HTR-8/SVneo (cell line): ENCODE results near the gene TPCN2.

Source experiments
- DNase-seq: peaks from one replicate; pipeline ENCODE4 v3.0.0; 2011; ENCODE audit warnings: low spot score, mixed read lengths; ENCODE audit not compliant: insufficient read length
- FAIRE-seq: peaks from 2 replicates; lab custom pipeline; 2011; peaks lifted over from hg19 to GRCh38; lab: Jason Lieb, UNC

TPCN2 gene

DNA sequence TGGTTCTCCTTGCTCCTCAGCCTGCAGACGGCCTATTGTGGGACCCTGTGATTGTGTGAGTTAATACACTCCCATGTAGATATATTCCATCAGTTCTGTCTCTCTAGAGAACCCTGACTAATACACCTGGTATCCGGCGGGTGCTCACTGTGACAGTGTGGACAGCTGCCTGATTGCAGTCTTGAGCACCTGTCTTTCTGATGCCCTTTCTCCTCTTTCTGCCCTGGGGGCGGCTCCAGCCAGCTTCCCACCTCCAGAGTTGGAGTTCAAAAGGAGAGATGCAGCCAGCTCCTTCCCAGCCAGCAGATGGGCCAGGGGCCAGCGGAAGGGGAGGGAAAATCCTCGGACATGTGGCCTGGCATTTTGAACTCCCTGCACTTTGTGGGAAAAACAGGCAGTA lies 122.0 kb downstream of the TPCN2 start:
- DNase-seq (no peak), FAIRE-seq (no peak)

DNA sequence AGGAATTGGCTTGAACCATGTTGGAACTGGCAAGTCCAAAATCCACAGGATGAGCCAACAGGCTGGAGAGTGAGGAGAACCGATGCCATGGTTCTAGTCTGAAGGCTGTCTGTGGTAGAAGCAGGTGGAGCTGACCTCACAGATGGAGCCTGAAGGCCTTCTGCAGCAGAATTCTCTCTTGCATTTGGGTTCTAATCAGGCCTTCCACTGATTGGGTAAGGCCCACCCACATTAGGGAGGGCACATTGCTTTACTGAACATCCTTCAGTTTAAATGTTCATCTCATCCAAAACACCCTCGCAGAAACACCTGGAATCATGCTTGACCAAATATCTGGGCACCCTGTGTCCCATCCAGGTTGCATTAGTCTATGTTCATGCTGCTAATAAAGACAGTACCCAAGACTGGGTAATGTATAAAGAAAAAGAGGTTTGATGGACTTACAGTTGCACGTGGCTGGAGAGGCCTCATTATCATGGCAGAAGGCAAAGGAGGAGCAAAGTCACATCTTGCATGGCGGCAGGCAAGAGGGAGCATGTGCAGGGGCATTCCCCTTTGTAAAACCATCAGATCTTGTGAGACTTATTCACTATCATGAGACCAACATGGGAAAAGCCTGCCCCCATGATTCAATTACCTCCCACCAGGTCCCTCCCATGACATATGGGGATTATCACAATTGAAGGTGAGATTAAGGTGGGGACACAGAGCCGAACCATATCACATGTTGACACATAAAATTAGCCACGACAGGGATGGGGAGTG lies 122.9 kb downstream of the TPCN2 start:
- peak; percentile 13 for FAIRE-seq

DNA sequence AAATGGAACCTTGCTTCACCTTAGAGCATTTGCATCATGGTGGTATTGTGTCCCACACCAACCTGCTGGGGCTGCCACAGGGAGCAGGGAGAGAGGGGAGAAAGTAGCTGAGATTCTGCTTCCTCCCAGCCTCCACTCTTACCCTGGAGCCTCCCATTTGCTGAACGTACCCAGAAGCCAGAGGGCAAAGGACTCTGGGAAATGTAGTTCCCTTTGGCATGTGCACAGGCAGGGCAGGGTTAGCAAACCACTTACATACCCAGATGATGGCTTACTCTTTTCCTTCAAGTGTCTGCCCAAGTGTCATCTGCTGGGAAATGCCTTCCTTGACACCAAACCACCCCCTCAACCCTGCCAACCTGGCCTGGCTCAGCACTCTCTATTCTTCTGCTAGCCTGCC lies 123.9 kb downstream of the TPCN2 start:
- FAIRE-seq = peak; percentile 38
- DNase-seq = no peak

More for the DNA sequence above, 122.9 kb downstream of the TPCN2 start:
- no peak for DNase-seq

DNA sequence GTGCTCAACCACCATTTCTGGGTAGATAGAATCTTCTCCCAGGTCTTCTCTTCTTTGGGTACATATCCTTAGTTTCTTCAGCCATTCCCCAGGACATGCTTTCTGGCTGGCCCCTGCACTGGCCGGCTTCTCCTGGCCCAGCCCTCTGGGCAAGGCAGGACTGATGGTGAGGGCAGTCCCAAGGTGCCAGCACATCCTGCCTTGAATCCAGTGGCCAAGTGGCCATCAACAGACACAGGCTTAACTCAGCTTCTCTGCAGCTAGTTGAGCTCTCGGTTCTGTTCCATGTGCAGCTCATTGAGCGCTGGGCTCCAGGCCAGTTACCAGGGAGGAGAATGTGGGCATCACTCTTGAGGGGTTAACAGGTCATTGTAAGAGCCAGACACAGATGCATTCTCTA lies 124.6 kb downstream of the TPCN2 start:
- no peak for FAIRE-seq
- no peak for DNase-seq

DNA sequence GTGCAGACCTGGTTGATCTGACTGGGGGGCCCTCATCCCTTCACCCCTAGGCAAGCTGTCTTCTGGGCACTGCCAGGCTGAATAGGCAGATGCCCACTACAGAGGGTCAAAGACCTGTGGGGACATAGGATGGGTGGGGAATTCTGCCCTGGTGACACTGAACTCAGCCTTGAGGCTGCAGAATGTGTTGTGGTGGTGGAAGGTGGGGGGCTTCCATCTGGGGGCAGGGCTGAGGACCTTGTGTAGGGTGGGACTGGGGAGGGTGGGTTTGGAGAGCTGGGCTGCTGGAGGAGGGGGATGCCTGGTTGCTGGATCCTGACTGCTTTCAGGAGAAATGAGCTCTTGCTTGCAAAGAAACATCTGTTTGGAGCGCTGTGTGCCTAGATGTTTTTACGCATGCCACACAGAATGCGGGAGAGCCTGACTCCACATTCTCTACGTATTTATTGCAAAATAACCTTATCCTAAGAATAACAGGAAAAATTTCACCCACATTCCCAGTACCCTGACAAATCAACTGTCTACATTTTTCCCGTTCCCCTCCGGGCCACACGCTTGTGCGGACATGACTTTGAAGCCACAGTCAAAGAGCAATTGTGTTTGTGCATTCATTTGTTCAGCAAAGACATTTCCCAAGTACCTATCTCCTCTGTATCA lies 125.3 kb downstream of the TPCN2 start:
- no peak for FAIRE-seq
- no peak for DNase-seq

DNA sequence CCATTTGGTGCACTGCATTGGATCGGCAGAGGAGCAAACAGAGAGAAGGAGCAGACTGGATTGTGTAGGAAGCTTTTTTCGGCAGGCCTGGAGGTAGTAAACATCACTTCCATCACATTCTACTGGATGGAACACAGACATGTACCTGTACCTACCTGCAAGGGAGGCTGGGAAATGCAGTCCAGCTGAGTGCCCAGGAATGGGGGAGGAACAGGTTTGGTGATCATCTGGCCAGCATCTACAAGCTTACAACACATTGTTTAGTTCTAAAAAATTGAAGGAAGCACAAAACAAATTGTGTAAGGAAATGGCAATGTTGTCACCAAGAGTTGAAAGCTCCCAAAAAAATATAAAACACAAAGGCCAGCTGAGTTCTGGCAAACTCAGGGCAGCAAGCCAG lies 126.1 kb downstream of the TPCN2 start:
- DNase-seq (no peak), FAIRE-seq (no peak)

DNA sequence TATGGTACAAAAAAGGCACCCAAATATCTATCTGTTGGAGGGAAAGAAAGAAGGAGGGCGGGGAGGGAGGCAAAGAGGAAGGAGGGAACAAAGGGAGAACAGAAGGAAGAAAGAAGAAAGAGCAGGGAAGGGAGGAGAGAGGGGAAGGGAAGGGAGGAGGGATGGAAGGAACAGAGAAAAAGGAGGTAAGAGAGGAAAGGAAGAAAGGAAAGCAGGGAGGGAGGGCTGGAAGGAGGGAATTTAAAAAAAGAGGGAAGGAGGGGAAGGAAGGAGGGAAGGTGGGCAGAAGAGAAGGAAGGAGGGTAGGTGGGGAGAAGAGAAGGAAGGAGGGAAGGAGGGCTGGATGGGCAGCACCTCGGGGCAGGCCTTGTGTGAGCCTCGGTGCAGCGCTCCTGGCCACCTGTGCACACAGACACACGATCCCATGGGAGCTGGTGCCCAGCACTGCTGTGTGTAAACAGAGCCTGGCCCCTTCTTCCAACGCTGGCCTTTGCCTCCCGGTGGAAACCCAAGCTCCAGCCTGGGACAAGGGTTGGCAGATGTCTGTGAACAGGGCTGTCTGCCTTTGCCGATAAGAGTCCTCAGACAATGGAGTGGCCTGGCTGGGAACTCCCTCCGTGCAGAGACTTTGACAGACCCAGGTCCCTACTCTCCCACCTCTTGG lies 130.2 kb downstream of the TPCN2 start:
- FAIRE-seq = no peak
- DNase-seq = no peak

DNA sequence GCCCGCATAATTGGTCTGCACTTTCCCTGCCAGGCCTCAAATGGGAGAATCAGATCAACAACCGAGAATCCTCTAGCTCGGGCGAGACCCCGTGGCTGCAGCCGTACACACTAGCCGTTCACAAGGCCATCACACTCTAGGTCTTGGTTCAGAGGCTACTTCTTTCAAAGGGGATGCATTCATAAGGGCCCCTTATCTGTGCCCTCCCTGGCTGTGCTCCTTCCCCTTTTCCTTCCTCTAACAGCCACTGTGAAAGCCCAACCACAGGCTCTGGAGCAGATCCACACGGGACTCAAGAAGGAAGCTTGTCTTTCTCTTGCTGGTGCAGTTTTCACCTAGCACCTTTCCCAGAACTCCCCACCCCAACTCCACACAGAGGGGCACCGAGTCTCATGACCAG lies 131.5 kb downstream of the TPCN2 start:
- DNase-seq (no peak), FAIRE-seq (no peak)

DNA sequence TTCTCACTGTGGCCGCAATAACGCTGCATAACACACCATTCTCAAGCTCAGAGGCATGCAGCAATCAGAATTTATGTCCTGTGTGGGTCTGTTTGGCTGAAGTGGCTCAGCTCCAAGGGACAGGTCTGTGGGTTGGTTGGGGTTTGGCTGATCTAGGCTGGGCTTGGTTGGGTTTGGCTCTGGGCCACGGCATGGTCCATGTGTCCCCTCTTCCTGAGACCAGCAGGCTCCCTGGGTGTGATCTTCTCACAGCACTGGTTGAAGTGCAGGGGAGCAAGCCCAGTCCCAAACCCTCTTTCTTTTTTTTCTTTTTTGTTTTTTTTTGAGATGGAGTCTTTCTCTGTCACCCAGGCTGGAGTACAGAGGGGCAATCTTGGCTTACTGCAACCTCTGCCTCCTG lies 132.0 kb downstream of the TPCN2 start:
- DNase-seq = no peak
- no peak for FAIRE-seq

DNA sequence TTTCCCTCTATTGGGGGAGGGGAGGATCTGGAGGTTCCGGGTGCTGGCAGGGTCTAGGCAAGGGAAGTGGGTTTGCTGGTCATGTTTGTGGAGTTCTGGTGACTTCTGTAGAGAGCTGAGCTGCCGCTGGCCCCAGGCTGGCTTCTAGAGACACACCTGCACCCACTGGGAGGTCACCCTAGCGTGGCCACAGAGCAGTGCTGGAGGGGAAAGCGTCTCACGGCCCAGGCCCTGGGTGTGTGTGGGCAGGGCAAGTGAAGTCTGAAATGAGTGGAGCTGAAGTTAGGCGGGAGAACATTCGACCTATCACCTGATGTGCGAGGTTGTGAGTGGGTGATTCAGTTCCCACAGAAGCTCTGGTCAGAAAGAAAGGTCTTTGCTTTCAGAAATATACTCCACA lies 134.9 kb downstream of the TPCN2 start:
- no peak for FAIRE-seq
- DNase-seq = no peak
